ENCODE measurements around the gene UXT.

Gene UXT

DNA sequence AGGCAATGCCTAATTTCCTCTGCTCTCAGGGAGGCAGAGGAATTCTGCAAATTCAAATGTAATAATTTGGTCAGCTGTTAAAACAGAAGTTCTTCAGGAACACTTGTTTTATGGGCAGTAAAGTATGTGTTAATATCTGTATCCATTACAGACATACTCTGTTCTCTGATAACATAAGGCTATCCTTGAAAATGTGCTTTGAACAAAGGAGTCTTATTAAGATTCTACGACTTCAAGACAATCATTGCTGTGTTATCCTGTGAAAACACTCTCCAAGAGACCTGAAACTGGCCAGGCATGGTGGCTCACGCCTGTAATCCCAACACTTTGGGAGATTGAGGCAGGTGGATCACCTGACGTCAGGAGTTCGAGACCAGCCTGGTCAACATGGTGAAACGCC lies 27.3 kb downstream of the UXT start:
- ChIA-PET POLR2A (ENCODE audit: low non-redundant PET) (no interaction called here), CTCF (no interaction called here)
- DNase-seq (ENCODE audit: low spot score): no peak
- no peak overlapping the region for H3K27ac ChIP-seq
- TF ChIP-seq, protein P1, sequence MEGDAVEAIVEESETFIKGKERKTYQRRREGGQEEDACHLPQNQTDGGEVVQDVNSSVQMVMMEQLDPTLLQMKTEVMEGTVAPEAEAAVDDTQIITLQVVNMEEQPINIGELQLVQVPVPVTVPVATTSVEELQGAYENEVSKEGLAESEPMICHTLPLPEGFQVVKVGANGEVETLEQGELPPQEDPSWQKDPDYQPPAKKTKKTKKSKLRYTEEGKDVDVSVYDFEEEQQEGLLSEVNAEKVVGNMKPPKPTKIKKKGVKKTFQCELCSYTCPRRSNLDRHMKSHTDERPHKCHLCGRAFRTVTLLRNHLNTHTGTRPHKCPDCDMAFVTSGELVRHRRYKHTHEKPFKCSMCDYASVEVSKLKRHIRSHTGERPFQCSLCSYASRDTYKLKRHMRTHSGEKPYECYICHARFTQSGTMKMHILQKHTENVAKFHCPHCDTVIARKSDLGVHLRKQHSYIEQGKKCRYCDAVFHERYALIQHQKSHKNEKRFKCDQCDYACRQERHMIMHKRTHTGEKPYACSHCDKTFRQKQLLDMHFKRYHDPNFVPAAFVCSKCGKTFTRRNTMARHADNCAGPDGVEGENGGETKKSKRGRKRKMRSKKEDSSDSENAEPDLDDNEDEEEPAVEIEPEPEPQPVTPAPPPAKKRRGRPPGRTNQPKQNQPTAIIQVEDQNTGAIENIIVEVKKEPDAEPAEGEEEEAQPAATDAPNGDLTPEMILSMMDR (conservative IDR thresholded peaks at IDR 0.05; ENCODE audit: low read depth): no peak

GRCh38 chrX:47629419-47630200 lies 29.4 kb downstream of the UXT start, which contains the start of gene CFP:
Gene CFP, minus strand, starts transcription at chrX:47629930. Its CDS starts 86 bp downstream, at chrX:47629844.
- TF ChIP-seq, protein P1 (conservative IDR thresholded peaks at IDR 0.05; ENCODE audit: low read depth): no peak
- ChIA-PET POLR2A (ENCODE audit: low non-redundant PET) (no interaction called here), CTCF (no interaction called here)
- DNase-seq (ENCODE audit: low spot score): no peak
- H3K27ac ChIP-seq: no peak within 1 kb of the TSS

- no peak overlapping the region for H3K27ac ChIP-seq
- ChIA-PET POLR2A (ENCODE audit: low non-redundant PET) (no interaction called here), CTCF (interaction anchor here (0.5 to 0.6 kb wide), 4 partner anchors 14 to 404 kb away, joined by 3 to 4 read pairs (median 3); no protein-coding TSS in a partner anchor)
- TF ChIP-seq, protein P1 (conservative IDR thresholded peaks at IDR 0.05; ENCODE audit: low read depth): no peak
- no peak for DNase-seq (ENCODE audit: low spot score)
Observed at GRCh38 chrX:47628982-47629381, 30.0 kb downstream of the UXT start.

DNA sequence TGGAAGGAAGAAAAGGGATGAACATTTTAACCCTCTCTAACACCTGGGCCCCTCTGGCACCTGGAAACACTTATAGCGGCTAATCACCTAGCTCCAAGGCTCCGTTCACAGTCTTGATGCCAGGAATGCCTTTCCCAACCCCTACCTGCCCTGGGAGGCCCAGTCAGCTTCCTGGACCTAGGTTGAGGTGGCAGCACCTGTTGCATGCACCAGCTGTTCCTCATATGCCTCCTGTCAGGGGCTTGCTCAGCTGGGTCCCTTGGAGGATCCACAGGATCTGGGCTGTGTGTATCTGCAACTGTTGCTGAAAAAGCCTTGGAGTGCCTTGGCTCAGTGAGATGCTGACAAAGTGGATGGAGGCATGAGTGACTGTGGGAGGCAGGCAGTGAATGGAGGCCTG lies 33.6 kb downstream of the UXT start:
- H3K27ac ChIP-seq: no peak overlapping the region
- ChIA-PET POLR2A (ENCODE audit: low non-redundant PET) (no interaction called here), CTCF (no interaction called here)
- DNase-seq (ENCODE audit: low spot score): no peak
- TF ChIP-seq, protein P1 (conservative IDR thresholded peaks at IDR 0.05; ENCODE audit: low read depth): no peak

- TF ChIP-seq, protein P1 (conservative IDR thresholded peaks at IDR 0.05; ENCODE audit: low read depth): no peak
- H3K27ac ChIP-seq: no peak overlapping the region
- peak; percentile 48 for DNase-seq (ENCODE audit: low spot score)
- ChIA-PET POLR2A (ENCODE audit: low non-redundant PET) (no interaction called here), CTCF (interaction anchor here (0.6 to 0.8 kb wide), 2 partner anchors 9 to 82 kb away, joined by 4 read pairs; no protein-coding TSS in a partner anchor)
Observed at GRCh38 chrX:47623540-47624027, 35.4 kb downstream of the UXT start.

DNA sequence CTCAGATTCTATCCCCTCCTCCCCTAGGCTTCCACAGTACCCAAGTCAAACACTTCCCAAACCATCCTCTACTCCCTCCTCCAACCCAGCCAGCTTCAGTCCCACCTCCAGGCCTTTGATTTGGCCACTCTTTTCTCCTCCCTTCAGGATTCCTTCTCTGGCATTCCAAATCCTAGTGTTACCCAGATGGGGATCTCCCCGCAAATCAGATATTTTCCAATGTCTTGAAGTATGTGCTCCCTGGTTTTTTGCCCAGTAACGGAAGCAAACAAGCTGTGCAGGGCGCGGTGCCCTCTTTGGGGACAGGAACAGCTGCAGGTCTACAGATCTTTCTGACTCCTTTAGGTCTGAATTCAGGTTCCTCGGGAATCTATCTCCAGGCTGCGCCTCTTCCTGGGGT lies 37.1 kb downstream of the UXT start:
- CTCF ChIA-PET: no interaction called here
- H3K27ac ChIP-seq: no peak overlapping the region
- TF ChIP-seq, protein P1 (conservative IDR thresholded peaks at IDR 0.05; ENCODE audit: low read depth): no peak
- DNase-seq (ENCODE audit: low spot score): no peak
- POLR2A ChIA-PET (ENCODE audit: low non-redundant PET): no interaction called here
